ENCODE results near the gene TNKS1BP1. TPM values are rescaled to one million over a fixed set of nuclear protein-coding genes. Genes with fewer than 3 reads are reported as not detected.

TNKS1BP1 gene
- total and polyA plus RNA-seq, 4 donors = 28.3 to 67.1 (median 47.0) TPM

DNA sequence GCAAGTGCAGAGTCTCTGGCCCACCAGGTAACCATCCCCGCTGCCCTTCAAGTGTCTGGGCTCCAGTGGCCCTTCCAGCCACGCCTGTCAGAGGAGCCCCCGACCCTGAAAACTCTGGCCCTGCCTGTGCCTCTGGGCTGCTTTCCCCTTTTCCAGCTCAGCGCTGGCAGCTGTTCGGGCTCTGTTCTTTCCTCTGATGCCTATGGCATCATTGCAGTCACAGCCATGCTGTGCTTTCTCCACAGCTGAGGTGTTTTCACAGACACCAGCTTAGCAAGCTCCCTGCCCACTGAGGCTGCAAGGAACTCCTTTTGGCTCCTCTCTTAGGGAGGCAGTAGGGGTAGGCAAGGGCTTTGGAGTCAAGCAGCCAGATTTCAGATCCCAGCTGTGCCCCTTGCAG, 34.6 kb upstream of the TNKS1BP1 start:
- Histone ChIP-seq H3K9ac (ENCODE audit: low read depth in 1 of 2, low read length in 2 of 2) (no peak overlapping the region), H3K36me3 (ENCODE audit: control insufficient read depth in 4 of 4, insufficient read depth in 3 of 4, low read depth in 1 of 4, low read length in 3 of 4) (no peaks in the 10 kb centered on the region), H3K4me1 (ENCODE audit: control insufficient read depth in 4 of 4, insufficient read depth in 4 of 4, low read length in 3 of 4) (peaks cover 0 to 9% (median 2%) of the 10 kb centered on the region in 4 donors), H3K4me3 (ENCODE audit: low read depth in 1 of 3, low read length in 3 of 3) (no peak overlapping the region), H3K9me3 (ENCODE audit: control insufficient read depth in 4 of 4, low read length in 3 of 4) (no peaks in the 10 kb centered on the region), H3K27me3 (ENCODE audit: control insufficient read depth in 4 of 4, insufficient read depth in 4 of 4, low read length in 3 of 4) (no peaks in the 10 kb centered on the region), H3K27ac (ENCODE audit: low read depth in 1 of 2, low read length in 2 of 2) (no peak overlapping the region)
- no peak for DNase-seq (ENCODE audit: low spot score)
- WGBS = 94% methylated on average over 5 of the region's 5 CpGs
- no peak for TF ChIP-seq NR2F2 (IDR thresholded peaks at IDR 0.05)
- TF ChIP-seq, protein P1, sequence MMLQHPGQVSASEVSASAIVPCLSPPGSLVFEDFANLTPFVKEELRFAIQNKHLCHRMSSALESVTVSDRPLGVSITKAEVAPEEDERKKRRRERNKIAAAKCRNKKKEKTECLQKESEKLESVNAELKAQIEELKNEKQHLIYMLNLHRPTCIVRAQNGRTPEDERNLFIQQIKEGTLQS (IDR thresholded peaks at IDR 0.05) = no peak
- TF ChIP-seq, protein P2, sequence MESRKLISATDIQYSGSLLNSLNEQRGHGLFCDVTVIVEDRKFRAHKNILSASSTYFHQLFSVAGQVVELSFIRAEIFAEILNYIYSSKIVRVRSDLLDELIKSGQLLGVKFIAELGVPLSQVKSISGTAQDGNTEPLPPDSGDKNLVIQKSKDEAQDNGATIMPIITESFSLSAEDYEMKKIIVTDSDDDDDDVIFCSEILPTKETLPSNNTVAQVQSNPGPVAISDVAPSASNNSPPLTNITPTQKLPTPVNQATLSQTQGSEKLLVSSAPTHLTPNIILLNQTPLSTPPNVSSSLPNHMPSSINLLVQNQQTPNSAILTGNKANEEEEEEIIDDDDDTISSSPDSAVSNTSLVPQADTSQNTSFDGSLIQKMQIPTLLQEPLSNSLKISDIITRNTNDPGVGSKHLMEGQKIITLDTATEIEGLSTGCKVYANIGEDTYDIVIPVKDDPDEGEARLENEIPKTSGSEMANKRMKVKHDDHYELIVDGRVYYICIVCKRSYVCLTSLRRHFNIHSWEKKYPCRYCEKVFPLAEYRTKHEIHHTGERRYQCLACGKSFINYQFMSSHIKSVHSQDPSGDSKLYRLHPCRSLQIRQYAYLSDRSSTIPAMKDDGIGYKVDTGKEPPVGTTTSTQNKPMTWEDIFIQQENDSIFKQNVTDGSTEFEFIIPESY (IDR thresholded peaks at IDR 0.05) = no peak

DNA sequence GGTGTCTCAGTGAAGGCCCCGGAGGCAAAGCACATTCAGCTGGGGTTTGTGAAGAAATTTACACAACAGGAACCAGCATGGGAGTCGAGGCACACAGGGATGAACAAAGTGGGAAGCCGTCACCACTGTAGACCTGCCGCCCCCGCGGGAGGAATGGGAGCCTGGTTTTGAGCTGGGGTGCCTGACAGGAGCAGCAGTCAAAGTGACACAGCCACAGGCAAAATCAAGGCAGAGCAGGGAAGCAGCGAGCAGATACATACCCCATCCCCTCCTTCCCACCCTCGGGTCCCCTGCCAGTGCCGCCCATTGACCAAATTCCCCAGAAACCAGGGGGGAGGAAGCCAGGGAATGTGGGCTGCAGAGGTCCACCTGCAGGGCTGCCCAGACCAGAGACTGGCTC, 34.2 kb upstream of the TNKS1BP1 start:
- Histone ChIP-seq H3K4me3 (ENCODE audit: low read depth in 1 of 3, low read length in 3 of 3) (no peak overlapping the region), H3K4me1 (ENCODE audit: control insufficient read depth in 4 of 4, insufficient read depth in 4 of 4, low read length in 3 of 4) (peaks cover 0 to 9% (median 2%) of the 10 kb centered on the region in 4 donors), H3K9me3 (ENCODE audit: control insufficient read depth in 4 of 4, low read length in 3 of 4) (no peaks in the 10 kb centered on the region), H3K27ac (ENCODE audit: low read depth in 1 of 2, low read length in 2 of 2) (no peak overlapping the region), H3K27me3 (ENCODE audit: control insufficient read depth in 4 of 4, insufficient read depth in 4 of 4, low read length in 3 of 4) (no peaks in the 10 kb centered on the region), H3K36me3 (ENCODE audit: control insufficient read depth in 4 of 4, insufficient read depth in 3 of 4, low read depth in 1 of 4, low read length in 3 of 4) (no peaks in the 10 kb centered on the region), H3K9ac (ENCODE audit: low read depth in 1 of 2, low read length in 2 of 2) (no peak overlapping the region)
- WGBS = 83% methylated on average over 9 of the region's 9 CpGs
- TF ChIP-seq, protein P3, sequence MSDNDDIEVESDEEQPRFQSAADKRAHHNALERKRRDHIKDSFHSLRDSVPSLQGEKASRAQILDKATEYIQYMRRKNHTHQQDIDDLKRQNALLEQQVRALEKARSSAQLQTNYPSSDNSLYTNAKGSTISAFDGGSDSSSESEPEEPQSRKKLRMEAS (IDR thresholded peaks at IDR 0.05) = no peak
- no peak for TF ChIP-seq NR2F2 (IDR thresholded peaks at IDR 0.05)
- no peak for TF ChIP-seq SP1 (IDR thresholded peaks at IDR 0.05)
- TF ChIP-seq RAD21 (IDR thresholded peaks at IDR 0.05) = no peak
- TF ChIP-seq, protein P4, sequence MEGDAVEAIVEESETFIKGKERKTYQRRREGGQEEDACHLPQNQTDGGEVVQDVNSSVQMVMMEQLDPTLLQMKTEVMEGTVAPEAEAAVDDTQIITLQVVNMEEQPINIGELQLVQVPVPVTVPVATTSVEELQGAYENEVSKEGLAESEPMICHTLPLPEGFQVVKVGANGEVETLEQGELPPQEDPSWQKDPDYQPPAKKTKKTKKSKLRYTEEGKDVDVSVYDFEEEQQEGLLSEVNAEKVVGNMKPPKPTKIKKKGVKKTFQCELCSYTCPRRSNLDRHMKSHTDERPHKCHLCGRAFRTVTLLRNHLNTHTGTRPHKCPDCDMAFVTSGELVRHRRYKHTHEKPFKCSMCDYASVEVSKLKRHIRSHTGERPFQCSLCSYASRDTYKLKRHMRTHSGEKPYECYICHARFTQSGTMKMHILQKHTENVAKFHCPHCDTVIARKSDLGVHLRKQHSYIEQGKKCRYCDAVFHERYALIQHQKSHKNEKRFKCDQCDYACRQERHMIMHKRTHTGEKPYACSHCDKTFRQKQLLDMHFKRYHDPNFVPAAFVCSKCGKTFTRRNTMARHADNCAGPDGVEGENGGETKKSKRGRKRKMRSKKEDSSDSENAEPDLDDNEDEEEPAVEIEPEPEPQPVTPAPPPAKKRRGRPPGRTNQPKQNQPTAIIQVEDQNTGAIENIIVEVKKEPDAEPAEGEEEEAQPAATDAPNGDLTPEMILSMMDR (IDR thresholded peaks at IDR 0.05; ENCODE audit: low read depth, low read length, missing input control) = no peak
- no peak for TF ChIP-seq EGR1 (IDR thresholded peaks at IDR 0.05; ENCODE audit: low read depth in 2 of 2)
- no peak for TF ChIP-seq GABPA (IDR thresholded peaks at IDR 0.05 in 1 of 2, conservative IDR thresholded peaks at IDR 0.05 in 1 of 2)
- no peak for TF ChIP-seq YY1 (IDR thresholded peaks at IDR 0.05)
- TF ChIP-seq JUND (IDR thresholded peaks at IDR 0.05) = no peak
- TF ChIP-seq FOXA1 (IDR thresholded peaks at IDR 0.05) = no peak
- TF ChIP-seq, protein P5, sequence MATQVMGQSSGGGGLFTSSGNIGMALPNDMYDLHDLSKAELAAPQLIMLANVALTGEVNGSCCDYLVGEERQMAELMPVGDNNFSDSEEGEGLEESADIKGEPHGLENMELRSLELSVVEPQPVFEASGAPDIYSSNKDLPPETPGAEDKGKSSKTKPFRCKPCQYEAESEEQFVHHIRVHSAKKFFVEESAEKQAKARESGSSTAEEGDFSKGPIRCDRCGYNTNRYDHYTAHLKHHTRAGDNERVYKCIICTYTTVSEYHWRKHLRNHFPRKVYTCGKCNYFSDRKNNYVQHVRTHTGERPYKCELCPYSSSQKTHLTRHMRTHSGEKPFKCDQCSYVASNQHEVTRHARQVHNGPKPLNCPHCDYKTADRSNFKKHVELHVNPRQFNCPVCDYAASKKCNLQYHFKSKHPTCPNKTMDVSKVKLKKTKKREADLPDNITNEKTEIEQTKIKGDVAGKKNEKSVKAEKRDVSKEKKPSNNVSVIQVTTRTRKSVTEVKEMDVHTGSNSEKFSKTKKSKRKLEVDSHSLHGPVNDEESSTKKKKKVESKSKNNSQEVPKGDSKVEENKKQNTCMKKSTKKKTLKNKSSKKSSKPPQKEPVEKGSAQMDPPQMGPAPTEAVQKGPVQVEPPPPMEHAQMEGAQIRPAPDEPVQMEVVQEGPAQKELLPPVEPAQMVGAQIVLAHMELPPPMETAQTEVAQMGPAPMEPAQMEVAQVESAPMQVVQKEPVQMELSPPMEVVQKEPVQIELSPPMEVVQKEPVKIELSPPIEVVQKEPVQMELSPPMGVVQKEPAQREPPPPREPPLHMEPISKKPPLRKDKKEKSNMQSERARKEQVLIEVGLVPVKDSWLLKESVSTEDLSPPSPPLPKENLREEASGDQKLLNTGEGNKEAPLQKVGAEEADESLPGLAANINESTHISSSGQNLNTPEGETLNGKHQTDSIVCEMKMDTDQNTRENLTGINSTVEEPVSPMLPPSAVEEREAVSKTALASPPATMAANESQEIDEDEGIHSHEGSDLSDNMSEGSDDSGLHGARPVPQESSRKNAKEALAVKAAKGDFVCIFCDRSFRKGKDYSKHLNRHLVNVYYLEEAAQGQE (IDR thresholded peaks at IDR 0.05) = no peak
- TF ChIP-seq FOXA2 (IDR thresholded peaks at IDR 0.05) = no peak
- no peak for TF ChIP-seq HNF4G (IDR thresholded peaks at IDR 0.05)
- no peak for TF ChIP-seq HNF4A (conservative IDR thresholded peaks at IDR 0.05)
- TF ChIP-seq, protein P2 (IDR thresholded peaks at IDR 0.05) = no peak
- TF ChIP-seq, protein P1 (IDR thresholded peaks at IDR 0.05) = no peak
- TF ChIP-seq RXRA (IDR thresholded peaks at IDR 0.05) = no peak
- no peak for TF ChIP-seq TAF1 (conservative IDR thresholded peaks at IDR 0.05)
- no peak for DNase-seq (ENCODE audit: low spot score)

All from liver (tissue), 9 donors.